GM18867 (cell line): Measurements from ENCODE around the gene JPT2.

Source experiments
- ATAC-seq: cut with Tn5 transposase; IDR thresholded peaks from one replicate; pipeline ENCODE4 v1.9.1; 2021; ENCODE audit warnings: mild to moderate bottlenecking, moderate library complexity; ENCODE audit not compliant: unreplicated experiment

Gene JPT2

DNA sequence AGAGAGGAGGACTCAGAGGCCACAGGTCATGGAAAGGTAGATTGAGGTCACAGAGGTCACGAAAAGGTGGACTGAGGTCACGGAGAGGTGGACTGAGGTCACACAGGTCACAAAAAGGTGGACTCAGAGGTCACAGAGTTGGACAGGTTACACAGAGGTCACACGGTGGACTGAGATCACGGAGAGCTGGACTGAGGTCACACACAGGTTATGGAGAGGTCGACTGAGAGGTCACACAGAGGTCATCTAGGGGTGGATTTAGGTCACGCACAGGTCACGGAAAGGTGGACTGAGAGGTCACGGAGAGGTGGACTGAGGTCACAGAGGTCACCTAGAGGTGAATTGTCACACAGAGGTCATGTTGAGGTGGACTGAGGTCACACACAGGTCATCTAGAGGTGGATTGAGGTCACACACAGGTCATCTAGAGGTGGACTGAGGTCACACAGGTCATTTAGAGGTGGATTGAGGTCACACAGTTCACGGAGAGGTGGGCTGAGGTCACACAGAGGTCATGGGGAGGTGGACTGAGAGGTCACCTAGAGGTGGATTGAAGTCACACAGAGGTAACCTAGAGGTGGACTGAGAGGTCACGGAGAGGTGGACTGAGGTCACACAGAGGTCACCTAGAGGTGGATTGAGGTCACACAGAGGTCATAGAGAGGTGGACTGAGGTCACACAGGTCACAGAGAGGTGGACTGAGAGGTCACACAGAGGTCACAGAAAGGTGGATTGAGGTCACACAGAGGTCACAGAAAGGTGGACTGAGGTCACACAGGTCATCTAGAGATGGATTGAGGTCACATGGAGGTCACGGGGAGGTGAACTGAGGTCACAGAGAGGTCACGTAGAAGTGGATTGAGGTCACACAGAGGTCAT, 26.7 kb upstream of the JPT2 start:
- ATAC-seq = no peak

GRCh38 chr16:1651974-1652312, 26.1 kb upstream of the JPT2 start:
- ATAC-seq = no peak

- ATAC-seq = no peak
Measured at GRCh38 chr16:1653023-1653422, 25.1 kb upstream of the JPT2 start.

DNA sequence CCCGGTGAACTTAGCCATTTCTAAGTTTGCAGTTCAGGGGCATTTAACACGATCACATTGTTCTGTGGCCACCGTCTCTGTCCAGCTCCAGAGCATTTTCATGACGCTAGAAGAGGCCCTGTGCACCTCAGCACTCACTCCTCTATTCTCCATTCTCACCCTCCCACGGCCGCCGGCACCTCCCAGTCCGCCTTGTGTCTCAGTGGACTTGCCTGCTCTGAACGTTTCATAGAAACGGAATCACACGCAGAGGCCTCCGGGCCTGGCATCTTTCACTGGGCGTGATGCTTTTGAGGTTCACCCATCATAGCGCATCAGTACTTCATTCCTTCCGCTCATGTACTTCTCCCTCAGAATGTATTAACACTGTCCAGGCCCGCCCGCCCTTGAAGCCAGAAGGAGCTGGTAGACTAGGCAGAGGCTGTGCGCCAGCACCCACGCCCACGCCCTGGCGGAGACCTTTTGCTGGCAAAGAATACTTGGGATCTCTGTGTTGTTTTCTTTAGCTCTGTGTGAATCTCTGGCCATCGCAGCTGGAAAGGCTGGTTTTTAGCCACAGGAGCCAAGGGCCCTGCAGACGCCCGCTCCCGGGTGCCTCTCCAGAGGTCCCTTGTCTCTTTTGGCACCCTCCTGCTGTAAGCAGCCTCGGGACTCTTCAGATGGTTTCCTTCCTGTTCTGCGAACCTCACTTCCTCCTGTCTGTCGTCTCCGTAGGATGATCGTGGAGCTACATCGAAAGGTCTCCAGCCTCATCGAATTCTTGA, 23.4 kb upstream of the JPT2 start:
- ATAC-seq = no peak

GRCh38 chr16:1655269-1655807, 22.7 kb upstream of the JPT2 start:
- ATAC-seq = no peak

DNA sequence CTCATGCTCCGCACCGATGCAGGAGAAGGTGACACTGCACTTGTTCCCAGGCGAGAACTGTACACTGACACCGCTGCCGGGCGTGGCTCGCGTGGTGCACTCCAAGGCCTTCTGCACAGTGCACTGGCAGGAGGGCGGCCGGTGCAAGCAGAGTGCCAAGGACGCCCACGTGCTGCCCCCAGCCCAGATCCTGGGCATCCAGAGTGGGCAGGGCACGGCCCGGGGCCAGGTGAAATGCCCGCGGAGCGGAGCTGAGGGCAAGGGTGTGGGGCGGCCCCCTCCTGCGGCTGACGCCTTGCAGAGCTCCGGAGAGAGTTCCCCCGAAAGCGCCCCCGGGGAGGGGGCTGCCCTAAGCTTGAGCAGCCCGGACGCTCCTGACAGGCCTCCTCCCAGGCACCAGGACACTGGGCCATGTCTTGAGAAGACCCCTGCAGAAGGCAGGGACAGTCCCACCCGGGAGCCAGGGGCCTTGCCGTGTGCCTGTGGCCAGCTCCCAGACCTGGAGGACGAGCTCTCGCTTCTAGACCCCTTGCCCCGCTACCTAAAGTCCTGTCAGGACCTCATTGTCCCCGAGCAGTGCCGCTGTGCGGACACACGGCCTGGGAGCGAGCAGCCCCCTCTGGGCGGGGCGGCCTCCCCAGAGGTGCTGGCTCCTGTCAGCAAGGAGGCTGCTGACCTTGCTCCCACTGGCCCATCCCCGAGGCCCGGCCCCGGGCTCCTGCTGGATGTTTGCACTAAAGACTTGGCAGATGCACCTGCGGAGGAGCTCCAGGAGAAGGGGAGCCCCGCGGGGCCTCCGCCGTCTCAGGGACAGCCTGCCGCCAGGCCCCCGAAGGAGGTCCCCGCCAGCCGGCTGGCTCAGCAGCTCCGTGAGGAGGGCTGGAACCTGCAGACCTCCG, 21.9 kb upstream of the JPT2 start:
- no peak for ATAC-seq

DNA sequence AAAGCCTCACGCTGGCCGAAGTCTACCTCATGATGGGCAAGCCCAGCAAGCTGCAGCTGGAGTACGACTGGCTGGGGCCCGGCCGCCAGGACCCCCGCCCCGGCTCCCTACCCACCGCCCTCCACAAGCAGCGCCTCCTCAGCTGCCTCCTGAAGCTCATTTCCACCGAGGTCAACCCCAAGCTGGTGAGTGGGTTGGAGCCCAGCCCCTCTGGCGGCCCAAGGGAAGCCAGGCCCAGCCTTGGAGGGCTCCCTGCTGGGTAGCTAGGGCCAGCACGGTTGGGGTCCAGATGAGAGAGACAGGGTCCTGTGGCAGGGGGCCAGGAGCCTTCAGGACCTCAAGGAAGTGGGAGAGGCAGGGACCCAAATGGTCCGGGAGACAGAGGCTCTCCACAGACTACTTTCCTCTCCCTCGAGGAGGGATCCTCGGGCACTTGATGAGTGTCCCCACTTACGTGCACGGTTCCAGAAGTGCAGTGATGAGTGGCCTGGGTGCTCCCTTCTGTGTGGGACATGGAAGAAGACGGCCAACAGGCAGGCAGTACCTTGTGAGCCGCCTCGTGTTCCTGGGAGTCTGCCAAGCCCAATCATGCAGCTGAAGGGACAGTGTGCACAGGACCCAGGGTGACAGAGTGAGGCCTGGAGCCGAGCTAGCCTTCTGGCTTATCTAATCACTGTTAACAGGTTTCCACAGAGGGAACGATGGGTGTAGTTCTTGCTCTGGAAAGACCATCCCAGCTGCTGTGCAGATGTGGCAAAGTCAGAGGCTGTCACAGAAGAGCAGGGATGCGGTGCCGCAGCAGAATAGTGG, 21.1 kb upstream of the JPT2 start:
- ATAC-seq = no peak

DNA sequence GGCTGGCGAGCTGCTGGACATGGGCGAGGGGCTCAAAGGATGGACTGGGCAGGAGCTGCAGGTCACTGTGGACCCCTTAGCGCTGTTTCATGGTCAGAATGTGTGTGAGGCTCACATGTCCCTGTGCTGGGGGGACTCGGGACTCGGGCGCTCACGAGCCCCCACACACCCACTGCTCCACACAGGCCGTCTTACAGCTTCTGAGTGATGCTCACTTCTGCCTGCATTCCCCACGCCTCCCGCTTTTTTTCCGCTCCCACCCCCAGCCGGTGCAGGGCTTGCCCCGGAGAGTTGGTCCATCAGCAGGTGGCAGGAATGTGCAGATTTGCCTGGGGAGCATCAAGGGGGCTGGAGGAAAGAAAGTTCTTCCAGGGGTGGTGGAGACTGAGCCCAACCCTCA, 20.2 kb upstream of the JPT2 start:
- ATAC-seq = no peak

DNA sequence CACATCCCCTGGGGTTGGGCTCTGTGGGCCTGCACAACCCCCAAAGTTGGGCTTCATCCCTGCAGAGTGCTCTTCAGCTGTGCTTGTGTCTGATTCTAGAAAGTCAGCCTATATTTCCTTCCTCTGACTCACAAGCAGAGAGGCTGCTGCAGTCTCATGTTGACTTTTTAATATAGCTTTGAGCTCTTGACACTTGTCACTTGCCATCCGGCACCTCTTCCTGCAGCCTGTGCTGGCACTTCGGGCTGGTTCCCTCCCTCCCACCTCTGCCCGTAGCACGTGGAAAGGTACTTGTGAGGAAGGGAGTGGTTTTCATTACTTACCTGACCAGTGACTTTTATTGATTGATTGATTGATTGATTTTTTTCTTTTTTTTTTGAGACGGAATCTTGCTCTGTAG, 19.0 kb upstream of the JPT2 start:
- ATAC-seq = no peak

GRCh38 chr16:1661826-1662225, 16.3 kb upstream of the JPT2 start:
- ATAC-seq = no peak

DNA sequence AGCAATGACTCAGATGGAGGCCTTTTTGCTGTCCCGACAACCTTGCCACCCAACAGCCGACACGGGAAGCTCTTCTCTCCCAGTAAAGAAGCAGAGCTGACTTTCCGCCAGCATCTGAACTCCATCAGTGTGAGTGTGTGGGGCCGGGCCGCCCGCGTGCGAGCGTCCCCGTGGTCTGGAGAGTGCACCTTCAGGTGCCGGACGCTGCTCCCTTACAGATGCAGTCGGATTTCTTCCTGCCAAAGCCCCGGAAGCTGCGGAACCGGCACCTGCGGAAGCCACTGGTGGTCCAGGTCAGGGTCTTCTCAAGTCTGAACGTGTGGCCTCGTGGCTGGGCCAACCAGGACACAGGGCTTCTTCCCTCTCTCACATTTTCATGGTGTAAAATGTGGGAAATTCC, 15.5 kb upstream of the JPT2 start:
- ATAC-seq = no peak

- no peak for ATAC-seq
Measured at GRCh38 chr16:1665829-1666228, 12.2 kb upstream of the JPT2 start.

GRCh38 chr16:1666316-1666715, 11.8 kb upstream of the JPT2 start:
- ATAC-seq = no peak

GRCh38 chr16:1667271-1667670, 10.8 kb upstream of the JPT2 start:
- no peak for ATAC-seq

DNA sequence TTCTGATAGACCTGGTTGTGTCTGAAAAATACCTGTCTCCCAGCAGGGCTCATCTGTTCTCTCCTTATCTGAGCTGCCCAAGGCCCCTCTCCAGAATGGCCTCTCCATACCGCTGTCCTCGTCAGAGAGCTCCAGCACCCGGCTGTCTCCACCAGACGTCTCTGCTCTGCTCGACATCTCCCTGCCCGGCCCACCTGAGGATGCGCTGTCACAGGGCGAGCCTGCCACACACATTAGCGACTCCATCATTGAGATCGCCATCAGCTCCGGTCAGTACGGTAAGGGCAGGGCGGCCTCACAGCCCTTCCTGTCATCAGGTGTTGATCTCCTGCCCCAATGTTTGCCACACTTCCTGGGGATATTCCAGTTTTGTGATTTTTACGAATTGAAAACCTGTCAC, 10.2 kb upstream of the JPT2 start:
- ATAC-seq = no peak

DNA sequence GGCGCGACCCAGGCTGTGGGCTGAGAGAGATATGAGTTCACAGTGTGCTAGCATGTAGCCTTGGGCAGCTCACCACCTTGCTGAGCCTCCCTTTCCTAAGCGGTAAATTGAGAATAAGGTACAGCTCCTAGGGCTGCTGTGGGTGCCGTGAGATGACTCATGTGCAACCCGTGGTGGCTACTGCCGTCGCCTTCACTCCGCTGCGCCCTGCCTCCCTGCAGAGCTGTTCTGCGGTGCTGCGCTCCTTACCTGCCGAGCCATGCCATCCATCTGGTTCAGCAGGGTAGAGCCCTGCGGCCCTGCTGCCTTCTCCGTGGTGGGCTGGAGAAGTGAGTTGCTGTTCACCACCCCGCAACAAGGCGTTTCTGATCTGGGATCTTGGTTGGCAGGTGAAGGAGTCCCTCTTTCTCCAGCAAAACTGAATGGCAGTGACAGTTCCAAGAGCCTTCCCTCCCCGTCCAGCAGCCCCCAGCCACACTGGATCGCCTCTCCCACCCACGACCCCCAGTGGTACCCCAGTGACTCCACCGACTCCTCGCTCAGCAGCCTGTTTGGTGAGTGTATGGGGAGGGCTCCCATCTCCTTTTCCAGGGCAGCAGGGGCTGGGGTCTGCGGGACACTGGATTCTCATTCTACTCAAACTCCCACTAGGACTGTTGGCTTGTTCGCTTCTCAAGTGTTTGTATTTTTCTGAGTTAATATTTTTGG, 9.3 kb upstream of the JPT2 start:
- ATAC-seq = no peak

DNA sequence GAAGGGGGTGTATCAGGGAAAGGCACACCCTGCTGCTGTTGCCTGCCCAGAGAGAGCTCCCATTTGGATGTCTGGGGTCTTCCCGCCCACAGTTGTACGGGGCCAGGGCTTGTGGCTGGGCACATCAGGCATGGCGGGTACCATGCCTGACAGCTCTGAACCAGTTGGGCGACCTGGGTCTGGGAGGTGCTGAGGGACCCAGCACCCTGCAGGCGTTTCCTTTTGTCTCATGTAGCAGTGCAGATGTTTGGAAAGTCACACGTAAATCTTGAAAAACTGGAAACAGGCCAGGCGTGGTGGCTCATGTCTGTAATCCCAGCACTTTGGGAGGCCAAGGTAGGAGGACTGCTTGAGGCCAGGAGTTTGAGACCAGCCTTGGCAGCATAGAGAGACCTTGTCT, 8.4 kb upstream of the JPT2 start:
- no peak for ATAC-seq

GRCh38 chr16:1670371-1670770, 7.7 kb upstream of the JPT2 start:
- no peak for ATAC-seq

- no peak for ATAC-seq
Measured at GRCh38 chr16:1670866-1671265, 7.2 kb upstream of the JPT2 start.
